ENCODE measurements around the gene RARA.
"Not testable (repeated sequence)": the region's sequence is repeated elsewhere in the genome, so short reads cannot be mapped to it uniquely, and the experiment has no call there.

The RARA gene

DNA sequence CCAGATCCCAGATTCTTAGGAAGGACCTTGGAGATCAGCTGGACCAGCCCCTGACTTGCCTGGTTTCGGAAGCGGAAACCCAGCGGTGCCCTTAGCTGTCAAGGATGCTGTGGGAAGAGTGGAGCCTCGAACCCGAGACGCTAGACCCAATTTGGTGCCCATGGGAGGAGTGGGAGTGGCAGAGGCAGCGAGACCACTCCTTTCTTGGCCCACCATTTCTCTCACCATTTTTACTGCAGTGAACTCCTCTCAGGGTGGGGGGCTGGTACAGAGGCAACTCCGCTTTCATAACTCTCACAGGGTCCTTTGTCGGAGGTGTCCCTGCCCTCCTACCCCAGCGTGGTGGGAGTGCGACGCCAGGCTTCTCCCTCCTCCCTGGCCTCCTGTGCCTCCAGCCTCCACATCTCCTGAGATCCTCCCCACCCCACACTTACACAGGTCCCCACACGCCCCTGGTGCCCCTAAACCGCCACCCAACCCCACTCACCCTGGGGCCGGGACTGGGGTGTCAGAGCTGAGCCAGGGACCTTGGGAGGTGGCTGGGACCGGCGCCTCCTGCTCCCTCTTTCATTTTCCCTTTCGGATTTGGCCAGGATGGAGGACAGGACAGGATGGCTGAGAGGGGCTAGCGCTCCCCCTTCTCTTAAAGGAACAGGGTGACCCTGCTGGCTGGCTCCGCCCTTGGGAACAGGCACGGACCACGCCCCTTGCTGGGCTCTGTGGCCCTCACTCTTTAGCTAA is 55.3 kb downstream of the RARA start, which contains the start of gene GJD3:
GJD3 (minus strand) TSS at position 617 of the 741 bp plus-strand sequence. CDS start 922 bp downstream, outside the sequence.
- H3K4me3 ChIP-seq (ENCODE audit: low read length) = peak within 1 kb of the TSS; percentile 45
- TF ChIP-seq, protein P1, sequence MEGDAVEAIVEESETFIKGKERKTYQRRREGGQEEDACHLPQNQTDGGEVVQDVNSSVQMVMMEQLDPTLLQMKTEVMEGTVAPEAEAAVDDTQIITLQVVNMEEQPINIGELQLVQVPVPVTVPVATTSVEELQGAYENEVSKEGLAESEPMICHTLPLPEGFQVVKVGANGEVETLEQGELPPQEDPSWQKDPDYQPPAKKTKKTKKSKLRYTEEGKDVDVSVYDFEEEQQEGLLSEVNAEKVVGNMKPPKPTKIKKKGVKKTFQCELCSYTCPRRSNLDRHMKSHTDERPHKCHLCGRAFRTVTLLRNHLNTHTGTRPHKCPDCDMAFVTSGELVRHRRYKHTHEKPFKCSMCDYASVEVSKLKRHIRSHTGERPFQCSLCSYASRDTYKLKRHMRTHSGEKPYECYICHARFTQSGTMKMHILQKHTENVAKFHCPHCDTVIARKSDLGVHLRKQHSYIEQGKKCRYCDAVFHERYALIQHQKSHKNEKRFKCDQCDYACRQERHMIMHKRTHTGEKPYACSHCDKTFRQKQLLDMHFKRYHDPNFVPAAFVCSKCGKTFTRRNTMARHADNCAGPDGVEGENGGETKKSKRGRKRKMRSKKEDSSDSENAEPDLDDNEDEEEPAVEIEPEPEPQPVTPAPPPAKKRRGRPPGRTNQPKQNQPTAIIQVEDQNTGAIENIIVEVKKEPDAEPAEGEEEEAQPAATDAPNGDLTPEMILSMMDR (conservative IDR thresholded peaks at IDR 0.05; ENCODE audit: low read depth, low read length) = no peak
- no peak for DNase-seq (ENCODE audit: low read depth)

DNA sequence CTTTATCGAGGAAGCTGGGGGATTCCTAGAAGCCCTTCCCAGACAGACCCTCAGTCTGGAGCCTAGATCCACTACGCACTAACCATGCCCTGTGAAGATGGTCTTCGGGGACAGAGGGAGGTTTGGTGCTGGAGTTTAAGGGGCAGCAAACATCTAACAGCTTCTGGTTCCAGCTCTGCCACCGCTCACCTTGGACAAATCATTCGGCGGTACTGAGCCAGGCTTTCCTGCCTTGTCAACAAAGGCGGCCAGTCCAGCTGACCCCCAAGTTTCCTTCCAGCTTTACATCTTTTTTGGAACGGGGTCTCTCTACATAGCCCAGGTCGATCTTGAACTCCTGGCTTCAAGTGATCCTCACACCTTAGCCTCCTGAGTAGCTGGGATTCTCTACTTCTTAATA is 55.9 kb downstream of the RARA start:
- no peak overlapping the region for H3K4me3 ChIP-seq (ENCODE audit: low read length)
- no peak for DNase-seq (ENCODE audit: low read depth)
- TF ChIP-seq, protein P1 (conservative IDR thresholded peaks at IDR 0.05; ENCODE audit: low read depth, low read length) = no peak

DNA sequence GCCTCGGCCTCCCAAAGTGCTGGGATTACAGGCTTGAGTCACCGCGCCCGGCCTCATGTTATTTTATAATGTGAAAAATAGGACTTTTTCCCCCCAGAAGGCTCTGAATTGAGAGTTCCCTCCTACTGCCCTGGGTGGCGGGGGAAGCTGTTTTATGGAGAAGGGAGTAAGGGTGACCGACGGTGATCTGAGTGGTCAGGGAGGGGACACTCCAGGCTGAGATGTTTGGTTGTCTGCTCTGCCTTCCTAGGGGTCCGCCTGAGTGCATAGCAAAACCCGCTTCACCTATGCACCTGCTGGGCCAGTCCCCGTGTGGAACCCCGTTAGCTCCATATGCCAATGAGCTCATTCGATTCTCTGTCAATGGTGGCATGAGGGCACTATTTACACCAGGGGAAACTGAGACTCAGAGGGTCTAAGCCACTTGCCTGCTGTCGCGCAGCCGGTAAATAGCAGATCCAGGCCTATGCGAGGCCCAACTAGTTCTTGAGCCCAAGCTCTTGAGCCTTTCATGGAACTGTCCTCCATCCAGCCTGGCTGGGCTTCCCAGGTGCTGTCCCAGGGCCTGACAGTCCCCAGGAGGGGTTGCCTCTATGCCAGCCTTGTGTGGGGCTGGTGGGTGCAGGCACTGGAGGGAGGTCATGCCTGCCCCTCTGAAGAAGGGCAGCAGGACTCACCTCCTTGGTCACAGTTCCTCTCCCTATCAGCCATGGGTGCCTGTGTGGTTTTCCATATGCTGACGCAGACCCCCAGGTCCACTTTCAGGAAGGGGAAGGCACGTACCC is 57.3 kb downstream of the RARA start:
- H3K4me3 ChIP-seq (ENCODE audit: low read length) = no peak overlapping the region
- no peak for DNase-seq (ENCODE audit: low read depth)
- TF ChIP-seq, protein P1 (conservative IDR thresholded peaks at IDR 0.05; ENCODE audit: low read depth, low read length) = no peak

DNA sequence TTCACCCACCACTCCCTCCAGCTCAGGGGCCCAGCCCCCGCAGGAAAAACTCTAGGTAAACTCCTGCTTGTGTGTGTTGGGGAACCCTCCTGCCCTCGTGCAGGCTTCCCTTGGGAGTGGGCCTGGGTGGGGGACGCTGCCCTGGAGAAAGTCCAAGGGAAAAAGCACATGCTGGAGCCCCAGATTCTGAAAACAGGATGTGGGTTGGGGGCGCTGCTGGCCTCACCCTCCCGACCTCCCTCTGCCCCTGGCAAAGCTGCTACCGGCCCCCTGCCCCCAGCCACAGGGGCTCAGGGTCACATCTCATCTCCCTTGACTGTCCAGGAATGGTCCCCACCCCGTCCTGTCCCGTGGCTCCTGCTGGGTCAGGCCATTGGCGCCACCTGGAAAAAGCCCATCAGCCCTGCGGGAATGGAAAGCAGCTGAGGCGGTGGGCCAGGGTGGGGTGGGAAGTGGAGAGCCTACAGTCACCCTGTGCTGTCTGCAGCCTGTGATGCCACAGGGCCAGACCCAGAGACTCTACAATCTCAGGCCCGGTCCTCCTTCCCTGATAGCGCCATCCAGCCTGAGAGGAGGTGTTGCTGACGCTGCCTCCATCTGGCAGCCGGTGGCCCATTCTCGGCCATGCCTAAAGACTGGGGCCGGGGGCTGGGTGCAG is 58.0 kb downstream of the RARA start:
- no peak for DNase-seq (ENCODE audit: low read depth)
- TF ChIP-seq, protein P1 (conservative IDR thresholded peaks at IDR 0.05; ENCODE audit: low read depth, low read length) = no peak
- H3K4me3 ChIP-seq (ENCODE audit: low read length) = no peak overlapping the region

DNA sequence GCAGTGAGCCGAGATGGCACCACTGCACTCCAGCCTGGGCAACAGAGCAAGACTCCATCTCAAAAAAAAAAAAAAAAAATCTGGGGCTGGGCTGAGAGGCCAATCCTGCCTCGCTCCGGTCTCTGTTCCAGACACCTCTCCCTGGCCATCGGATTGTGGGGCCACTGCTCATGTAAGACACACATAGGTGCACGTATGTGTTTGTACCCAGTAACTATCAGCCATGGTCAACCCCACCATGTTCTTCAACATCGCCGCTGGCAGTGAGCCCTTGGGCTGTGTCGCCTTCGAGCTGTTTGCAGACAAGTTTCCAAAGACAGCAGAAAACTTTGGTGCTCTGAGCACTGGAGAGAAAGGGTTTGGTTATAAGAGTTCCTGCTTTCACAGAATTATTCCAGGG is 58.7 kb downstream of the RARA start:
- H3K4me3 ChIP-seq (ENCODE audit: low read length) = not testable (repeated sequence)

DNA sequence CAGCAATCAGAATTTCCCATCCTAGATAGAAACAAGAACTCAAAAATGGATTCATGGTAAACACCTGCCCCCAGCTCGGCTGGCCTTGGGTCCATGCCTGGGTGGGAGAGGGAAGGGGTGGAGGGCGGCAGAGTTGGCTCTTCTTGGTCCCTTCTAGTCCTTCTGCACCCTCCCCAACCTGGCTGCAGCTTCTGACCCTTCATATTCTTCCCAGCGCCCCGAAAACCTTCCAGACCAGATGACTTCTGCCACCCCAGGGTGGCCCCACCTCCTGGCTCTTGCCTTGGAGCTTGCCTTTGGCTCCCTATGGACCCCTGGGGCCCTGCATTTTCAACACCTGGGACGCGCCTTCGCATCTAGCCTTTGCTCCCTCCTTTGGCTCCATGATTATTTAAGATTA is 60.9 kb downstream of the RARA start:
- no peak overlapping the region for H3K4me3 ChIP-seq (ENCODE audit: low read length)
- TF ChIP-seq, protein P1 (conservative IDR thresholded peaks at IDR 0.05; ENCODE audit: low read depth, low read length) = no peak
- no peak for DNase-seq (ENCODE audit: low read depth)

More for the DNA sequence above, 58.7 kb downstream of the RARA start:
- DNase-seq (ENCODE audit: low read depth) = not testable (repeated sequence)

DNA sequence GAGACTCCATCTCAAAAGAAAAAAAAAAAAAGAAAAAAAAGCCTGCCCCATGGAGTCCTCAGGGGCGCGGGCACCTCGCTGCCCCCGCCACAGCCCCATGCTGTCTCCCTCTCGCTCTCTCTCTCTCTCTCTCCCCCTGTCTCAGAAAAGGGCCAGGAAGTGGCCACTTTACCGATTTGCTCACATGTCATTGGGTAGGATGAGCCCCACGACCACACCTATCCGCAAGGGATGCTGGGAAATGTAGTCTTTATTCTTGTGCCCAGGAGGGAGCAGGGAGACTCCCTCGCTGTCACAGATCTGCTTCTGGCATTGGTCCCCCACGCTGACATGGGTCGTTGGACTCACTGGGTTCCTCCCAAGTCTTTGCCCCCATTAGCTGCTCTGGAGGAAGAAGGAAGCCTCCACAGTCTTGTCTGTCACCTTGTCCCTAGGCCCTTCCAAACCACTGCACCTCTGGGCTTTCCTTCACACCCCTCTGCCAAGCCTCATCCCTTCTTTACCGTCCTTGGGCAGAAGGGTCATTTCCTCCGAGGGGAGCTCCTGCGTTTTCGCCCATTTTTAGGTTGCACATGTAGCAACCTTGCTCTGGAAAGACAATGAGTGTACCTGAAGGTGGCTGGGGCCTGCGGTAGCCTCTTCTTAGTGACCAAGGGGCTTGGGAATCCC is 62.4 kb downstream of the RARA start:
- TF ChIP-seq, protein P1 (conservative IDR thresholded peaks at IDR 0.05; ENCODE audit: low read depth, low read length) = no peak
- H3K4me3 ChIP-seq (ENCODE audit: low read length) = no peak overlapping the region
- DNase-seq (ENCODE audit: low read depth) = no peak
